Stimulated activated effector memory CD8-positive, alpha-beta T cell treated with anti-CD3 and anti-CD28 coated beads, Interleukin-12 subunit alpha, Interleukin-12 subunit beta, amount 100 ng/mL, for 72 hours (primary cell): ENCODE results near the gene DLST.
"Not testable (repeated sequence)": the region's sequence is repeated elsewhere in the genome, so short reads cannot be mapped to it uniquely, and the experiment has no call there.

ENCODE experiments used
- ATAC-seq: fragments of 150-1000 bp; cut with Tn5 transposase; 2 replicates; pipeline ENCODE4 v1.10.0; 2021
- DNase-seq, 2 donors: peaks; one replicate each; pipeline ENCODE4 v3.0.0; 2021 to 2022; ENCODE audit warnings: low spot score in 2 of 2
- H3K27ac Mint-ChIP-seq: one replicate; pipeline ENCODE4 v1.8.0; 2022; ENCODE audit warnings: mild to moderate bottlenecking, mixed read lengths
- H3K36me3 Mint-ChIP-seq: one replicate; pipeline ENCODE4 v1.8.0; 2022; ENCODE audit warnings: mild to moderate bottlenecking, mixed read lengths
- H3K4me1 Mint-ChIP-seq: one replicate; pipeline ENCODE4 v1.8.0; 2022; ENCODE audit warnings: mixed read lengths
- H3K4me3 Mint-ChIP-seq: one replicate; pipeline ENCODE4 v1.8.0; 2022; ENCODE audit warnings: mild to moderate bottlenecking, mixed read lengths
- H3K9me3 Mint-ChIP-seq: one replicate; pipeline ENCODE4 v1.8.0; 2022; ENCODE audit warnings: mixed read lengths

Gene DLST

GRCh38 chr14:74915426-74915825 is 33.7 kb downstream of the DLST start:
- Mint-ChIP-seq H3K4me3 (no peak overlapping the region), H3K36me3 (no peaks in the 10 kb centered on the region)

GRCh38 chr14:74915826-74916225 is 34.1 kb downstream of the DLST start:
- ATAC-seq: no peak
- no peaks in the 10 kb centered on the region for H3K36me3 Mint-ChIP-seq
- no peaks in the 10 kb centered on the region for H3K9me3 Mint-ChIP-seq
- no peak overlapping the region for H3K27ac Mint-ChIP-seq
- no peak overlapping the region for H3K4me3 Mint-ChIP-seq
- no peaks in the 10 kb centered on the region for H3K4me1 Mint-ChIP-seq
- DNase-seq: no peak

More at GRCh38 chr14:74915426-74915825, 33.7 kb downstream of the DLST start:
- ATAC-seq (no peak), DNase-seq (no peak)
- Mint-ChIP-seq H3K9me3 (no peaks in the 10 kb centered on the region), H3K4me1 (no peaks in the 10 kb centered on the region), H3K27ac (no peak overlapping the region)

GRCh38 chr14:74917178-74917543 is 35.4 kb downstream of the DLST start:
- Mint-ChIP-seq H3K4me3 (no peak overlapping the region), H3K9me3 (no peaks in the 10 kb centered on the region), H3K27ac (no peak overlapping the region), H3K36me3 (no peaks in the 10 kb centered on the region), H3K4me1 (no peaks in the 10 kb centered on the region)
- ATAC-seq: no peak
- no peak for DNase-seq

GRCh38 chr14:74917646-74918081 is 35.9 kb downstream of the DLST start:
- no peaks in the 10 kb centered on the region for H3K4me1 Mint-ChIP-seq
- no peaks in the 10 kb centered on the region for H3K9me3 Mint-ChIP-seq
- H3K27ac Mint-ChIP-seq: no peak overlapping the region
- H3K36me3 Mint-ChIP-seq: no peaks in the 10 kb centered on the region
- DNase-seq (no peak), ATAC-seq (no peak)
- H3K4me3 Mint-ChIP-seq: no peak overlapping the region

GRCh38 chr14:74918380-74918779 is 36.7 kb downstream of the DLST start:
- H3K4me1 Mint-ChIP-seq: no peaks in the 10 kb centered on the region
- H3K9me3 Mint-ChIP-seq: no peaks in the 10 kb centered on the region
- no peak overlapping the region for H3K4me3 Mint-ChIP-seq
- no peak for DNase-seq
- ATAC-seq: no peak
- H3K36me3 Mint-ChIP-seq: no peaks in the 10 kb centered on the region
- no peak overlapping the region for H3K27ac Mint-ChIP-seq

- DNase-seq (no peak), ATAC-seq (no peak)
- H3K9me3 Mint-ChIP-seq: no peaks in the 10 kb centered on the region
- no peak overlapping the region for H3K4me3 Mint-ChIP-seq
- no peaks in the 10 kb centered on the region for H3K36me3 Mint-ChIP-seq
- no peak overlapping the region for H3K27ac Mint-ChIP-seq
- no peaks in the 10 kb centered on the region for H3K4me1 Mint-ChIP-seq
Measured at GRCh38 chr14:74919421-74920165, 37.9 kb downstream of the DLST start.

GRCh38 chr14:74920281-74920680 is 38.6 kb downstream of the DLST start:
- Mint-ChIP-seq H3K36me3 (no peaks in the 10 kb centered on the region), H3K4me1 (no peaks in the 10 kb centered on the region), H3K27ac (no peak overlapping the region), H3K9me3 (no peaks in the 10 kb centered on the region), H3K4me3 (no peak overlapping the region)
- ATAC-seq: no peak
- no peak for DNase-seq

GRCh38 chr14:74921053-74921620 is 39.4 kb downstream of the DLST start:
- ATAC-seq (no peak), DNase-seq (no peak)
- Mint-ChIP-seq H3K4me1 (no peaks in the 10 kb centered on the region), H3K27ac (no peak overlapping the region), H3K9me3 (no peaks in the 10 kb centered on the region), H3K4me3 (no peak overlapping the region), H3K36me3 (no peaks in the 10 kb centered on the region)

- H3K36me3 Mint-ChIP-seq: no peaks in the 10 kb centered on the region
- no peak overlapping the region for H3K27ac Mint-ChIP-seq
- DNase-seq: no peak
- no peak for ATAC-seq
- H3K4me1 Mint-ChIP-seq: no peaks in the 10 kb centered on the region
- H3K9me3 Mint-ChIP-seq: no peaks in the 10 kb centered on the region
- peak overlapping the region; percentile 34 for H3K4me3 Mint-ChIP-seq
Measured at GRCh38 chr14:74921987-74922751, 40.5 kb downstream of the DLST start.

- Mint-ChIP-seq H3K4me3 (peak within 1 kb of the TSS; percentile 34), H3K4me1 (no peaks in the 10 kb centered on the region), H3K36me3 (no peaks in the 10 kb centered on the region), H3K9me3 (no peaks in the 10 kb centered on the region), H3K27ac (no peak within 1 kb of the TSS)
- peak; percentile 91 for ATAC-seq
- DNase-seq: peak in 1 of 2 donors; percentile 65
Measured at GRCh38 chr14:74922752-74923401, 41.2 kb downstream of the DLST start, which contains the start of gene RPS6KL1. Gene RPS6KL1, minus strand, starts transcription at chr14:74923260. Its CDS starts 1,719 bp downstream, at chr14:74921541.

- DNase-seq: no peak
- H3K36me3 Mint-ChIP-seq: no peaks in the 10 kb centered on the region
- no peaks in the 10 kb centered on the region for H3K4me1 Mint-ChIP-seq
- no peak overlapping the region for H3K27ac Mint-ChIP-seq
- no peak for ATAC-seq
- H3K9me3 Mint-ChIP-seq: no peaks in the 10 kb centered on the region
- no peak overlapping the region for H3K4me3 Mint-ChIP-seq
Measured at GRCh38 chr14:74924061-74924460, 42.3 kb downstream of the DLST start.

- Mint-ChIP-seq H3K9me3 (no peaks in the 10 kb centered on the region), H3K4me1 (peaks cover 1% of the 10 kb centered on the region), H3K36me3 (no peaks in the 10 kb centered on the region), H3K4me3 (no peak overlapping the region), H3K27ac (no peak overlapping the region)
- no peak for ATAC-seq
- no peak for DNase-seq
Measured at GRCh38 chr14:74927225-74927624, 45.5 kb downstream of the DLST start.

GRCh38 chr14:74929242-74929641 is 47.5 kb downstream of the DLST start:
- ATAC-seq (no peak), DNase-seq (no peak)
- Mint-ChIP-seq H3K4me1 (peaks cover 7% of the 10 kb centered on the region), H3K36me3 (no peaks in the 10 kb centered on the region), H3K4me3 (no peak overlapping the region), H3K27ac (no peak overlapping the region), H3K9me3 (no peaks in the 10 kb centered on the region)

- DNase-seq, H3K36me3 Mint-ChIP-seq, H3K9me3 Mint-ChIP-seq, ATAC-seq, H3K4me3 Mint-ChIP-seq, H3K27ac Mint-ChIP-seq, H3K4me1 Mint-ChIP-seq: not testable (repeated sequence)
Measured at GRCh38 chr14:74931744-74932143, 50.0 kb downstream of the DLST start.

GRCh38 chr14:74932401-74932901 is 50.7 kb downstream of the DLST start:
- Mint-ChIP-seq H3K9me3 (no peaks in the 10 kb centered on the region), H3K4me1 (peaks cover 7% of the 10 kb centered on the region), H3K27ac (no peak overlapping the region), H3K4me3 (no peak overlapping the region), H3K36me3 (no peaks in the 10 kb centered on the region)
- ATAC-seq: no peak
- DNase-seq: no peak
